CD4-positive, alpha-beta memory T cell (primary cell): ENCODE results near the gene GRK5. TPM values are rescaled to one million over a fixed set of nuclear protein-coding genes. Genes with fewer than 3 reads are reported as not detected.
A peak's percentile ranks its signal among the peaks of the same experiment; 100 is the strongest.

Experiments used
- CTCF ChIA-PET: fragments of 350-600 bp; sonication (Branson Sonifier 250); formaldehyde crosslinking; loops from one replicate; lab custom pipeline; 2021; ENCODE audit warnings: inconsistent platforms; ENCODE audit not compliant: partially characterized antibody; lab: Charles Lee
- POLR2A ChIA-PET: fragments of 350-600 bp; sonication (Branson Sonifier 250); formaldehyde crosslinking; loops from one replicate; lab custom pipeline; 2021; ENCODE audit not compliant: partially characterized antibody; lab: Charles Lee
- DNase-seq, 5 donors: peaks; one replicate each; pipeline versions ENCODE4 v3.0.0 to v3.0.0-alpha.2; 2020 to 2022; ENCODE audit warnings: mixed read lengths in 1 of 5
- H3K27ac ChIP-seq: one replicate; pipeline ENCODE4 v1.7.0; 2013; ENCODE audit warnings: low read depth, low read length
- H3K27me3 ChIP-seq: 2 replicates; pipeline ENCODE4 v1.7.0; 2013; ENCODE audit warnings: mild to moderate bottlenecking, low read length, moderate library complexity; ENCODE audit not compliant: insufficient read depth
- H3K36me3 ChIP-seq: 2 replicates; pipeline ENCODE4 v1.7.0; 2013; ENCODE audit warnings: mild to moderate bottlenecking, low read length, moderate library complexity; ENCODE audit not compliant: insufficient read depth
- H3K4me1 ChIP-seq: 2 replicates; pipeline ENCODE4 v1.7.0; 2013; ENCODE audit warnings: mild to moderate bottlenecking, low read length, moderate library complexity; ENCODE audit not compliant: insufficient read depth
- H3K4me3 ChIP-seq, 2 donors: one replicate each; pipeline ENCODE4 v1.7.0; 2013; ENCODE audit warnings: low read length in 2 of 2, mild to moderate bottlenecking in 1 of 2
- H3K9me3 ChIP-seq, 2 donors: one replicate each; pipeline ENCODE4 v1.7.0; 2013; ENCODE audit warnings: low read length in 2 of 2, control low read depth in 1 of 2; ENCODE audit not compliant: control insufficient read depth in 1 of 2
- H3K27ac Mint-ChIP-seq, 7 donors: one replicate each; pipeline ENCODE4 v1.8.0; 2020 to 2021; ENCODE audit warnings: mixed read lengths in 7 of 7, mild to moderate bottlenecking in 6 of 7, inconsistent platforms in 3 of 7, moderate library complexity in 3 of 7
- H3K27me3 Mint-ChIP-seq, 2 donors: one replicate each; pipeline ENCODE4 v1.8.0; 2020 to 2021; ENCODE audit warnings: mixed read lengths in 2 of 2
- H3K36me3 Mint-ChIP-seq, 2 donors: one replicate each; pipeline ENCODE4 v1.8.0; 2020 to 2021; ENCODE audit warnings: mixed read lengths in 2 of 2, inconsistent platforms in 1 of 2, mild to moderate bottlenecking in 1 of 2
- H3K4me1 Mint-ChIP-seq, 4 donors: one replicate each; pipeline ENCODE4 v1.8.0; 2020 to 2021; ENCODE audit warnings: mixed read lengths in 4 of 4, mild to moderate bottlenecking in 1 of 4
- H3K4me3 Mint-ChIP-seq, 8 donors: one replicate each; pipeline ENCODE4 v1.8.0; 2020 to 2021; ENCODE audit warnings: mixed read lengths in 8 of 8, mild to moderate bottlenecking in 7 of 8, moderate library complexity in 6 of 8, inconsistent platforms in 3 of 8
- H3K9me3 Mint-ChIP-seq, 8 donors: one replicate each; pipeline ENCODE4 v1.8.0; 2020 to 2021; ENCODE audit warnings: mixed read lengths in 8 of 8, mild to moderate bottlenecking in 5 of 8, inconsistent platforms in 3 of 8, moderate library complexity in 1 of 8
- intact Hi-C: fragments of 100-400 bp; cut with micrococcal nuclease; formaldehyde crosslinking; loops from one replicate; pipeline ENCODE4 v1.15.1; 2023
- polyA plus RNA-seq, 2 donors: library from polyadenylated mRNA; unstranded; fragments of 300-500 nt; fragmentation: Illumina TruSeq; gene quantifications; one replicate each; pipeline ENCODE4 v1.2.3, GENCODE V29; 2021
- total RNA-seq, 2 experiments: library from RNA; stranded (reverse); gene quantifications; one replicate each; pipeline ENCODE4 v1.2.3, GENCODE V29; 2021

The GRK5 gene
- total and polyA plus RNA-seq, 4 experiments from 2014 or later, result 7.6 to 27.9 (median 18.6) TPM

DNA sequence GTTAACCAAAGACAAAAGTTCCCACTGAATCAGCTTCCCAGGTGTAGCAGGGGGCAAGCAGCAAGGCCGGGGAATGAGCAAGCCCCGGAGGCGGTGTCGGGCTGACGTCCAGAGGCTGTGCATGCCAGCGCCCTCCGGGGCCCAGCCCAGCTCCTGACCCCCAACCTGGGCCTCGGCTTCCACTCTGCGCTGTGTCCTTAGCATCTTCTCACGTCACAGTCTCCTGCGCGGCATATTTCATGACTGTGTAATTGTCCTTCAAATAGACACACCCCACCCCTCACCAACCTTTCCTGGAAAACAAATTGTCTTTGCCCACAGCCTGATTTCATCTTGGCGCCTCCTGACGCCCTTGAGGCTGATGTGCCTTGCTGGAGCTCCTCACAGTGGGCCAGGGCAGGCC is 201.6 kb downstream of the GRK5 start:
- Histone ChIP-seq H3K4me1 (no peaks in the 10 kb centered on the region), H3K27me3 (no peaks in the 10 kb centered on the region), H3K4me3 (no peak overlapping the region), H3K9me3 (no peaks in the 10 kb centered on the region), H3K27ac (no peak overlapping the region), H3K36me3 (no peaks in the 10 kb centered on the region)
- CTCF ChIA-PET, result no interaction called here
- Mint-ChIP-seq H3K36me3 (no peaks in the 10 kb centered on the region), H3K4me1 (peaks cover 0 to 4% (median under 1%) of the 10 kb centered on the region in 4 donors), H3K27me3 (no peaks in the 10 kb centered on the region), H3K9me3 (peaks cover 0 to 2% (median 0%) of the 10 kb centered on the region in 8 donors), H3K27ac (peak overlapping the region in 2 of 7 donors; percentile 42 to 53), H3K4me3 (no peak overlapping the region)
- POLR2A ChIA-PET, result no interaction called here
- no peak for DNase-seq
- intact Hi-C loops, result no loop called here

- Histone ChIP-seq H3K9me3 (no peaks in the 10 kb centered on the region), H3K36me3 (no peaks in the 10 kb centered on the region), H3K4me1 (no peaks in the 10 kb centered on the region), H3K4me3 (no peak overlapping the region), H3K27ac (no peak overlapping the region), H3K27me3 (no peaks in the 10 kb centered on the region)
- intact Hi-C loops, result no loop called here
- Mint-ChIP-seq H3K36me3 (no peaks in the 10 kb centered on the region), H3K27ac (no peak overlapping the region), H3K27me3 (no peaks in the 10 kb centered on the region), H3K4me1 (peaks cover 0 to 4% (median under 1%) of the 10 kb centered on the region in 4 donors), H3K4me3 (no peak overlapping the region), H3K9me3 (peaks cover 0 to 2% (median 0%) of the 10 kb centered on the region in 8 donors)
- no peak for DNase-seq
- POLR2A ChIA-PET, result no interaction called here
- CTCF ChIA-PET, result no interaction called here
Measured at GRCh38 chr10:119409385-119409784, 202.0 kb downstream of the GRK5 start.

- Histone ChIP-seq H3K4me1 (no peaks in the 10 kb centered on the region), H3K9me3 (no peaks in the 10 kb centered on the region), H3K4me3 (no peak overlapping the region), H3K36me3 (no peaks in the 10 kb centered on the region), H3K27me3 (no peaks in the 10 kb centered on the region), H3K27ac (no peak overlapping the region)
- ChIA-PET CTCF (no interaction called here), POLR2A (no interaction called here)
- no peak overlapping the region for H3K4me3 Mint-ChIP-seq
- peaks cover 0 to 2% (median 0%) of the 10 kb centered on the region in 8 donors for H3K9me3 Mint-ChIP-seq
- no peaks in the 10 kb centered on the region for H3K27me3 Mint-ChIP-seq
- no peak overlapping the region for H3K27ac Mint-ChIP-seq
- peaks cover 0 to 4% (median under 1%) of the 10 kb centered on the region in 4 donors for H3K4me1 Mint-ChIP-seq
- no peaks in the 10 kb centered on the region for H3K36me3 Mint-ChIP-seq
- intact Hi-C loops, result no loop called here
- DNase-seq, result no peak
Measured at GRCh38 chr10:119409906-119410305, 202.5 kb downstream of the GRK5 start.

GRCh38 chr10:119410361-119411116 is 203.2 kb downstream of the GRK5 start:
- Histone ChIP-seq H3K36me3 (no peaks in the 10 kb centered on the region), H3K4me3 (no peak overlapping the region), H3K27me3 (no peaks in the 10 kb centered on the region), H3K9me3 (no peaks in the 10 kb centered on the region), H3K4me1 (no peaks in the 10 kb centered on the region), H3K27ac (no peak overlapping the region)
- peak overlapping the region in 1 of 7 donors; percentile 66 for H3K27ac Mint-ChIP-seq
- no peak overlapping the region for H3K4me3 Mint-ChIP-seq
- intact Hi-C loops, result no loop called here
- H3K36me3 Mint-ChIP-seq, result no peaks in the 10 kb centered on the region
- no peak for DNase-seq
- peaks cover 0 to 2% (median 0%) of the 10 kb centered on the region in 8 donors for H3K9me3 Mint-ChIP-seq
- peaks cover 0 to 4% (median under 1%) of the 10 kb centered on the region in 4 donors for H3K4me1 Mint-ChIP-seq
- ChIA-PET CTCF (interaction anchor here (1.3 kb wide), 1 partner anchor 203 kb away, joined by 4 read pairs; the partner anchor contains the start of gene GRK5), POLR2A (no interaction called here)
- no peaks in the 10 kb centered on the region for H3K27me3 Mint-ChIP-seq

DNA sequence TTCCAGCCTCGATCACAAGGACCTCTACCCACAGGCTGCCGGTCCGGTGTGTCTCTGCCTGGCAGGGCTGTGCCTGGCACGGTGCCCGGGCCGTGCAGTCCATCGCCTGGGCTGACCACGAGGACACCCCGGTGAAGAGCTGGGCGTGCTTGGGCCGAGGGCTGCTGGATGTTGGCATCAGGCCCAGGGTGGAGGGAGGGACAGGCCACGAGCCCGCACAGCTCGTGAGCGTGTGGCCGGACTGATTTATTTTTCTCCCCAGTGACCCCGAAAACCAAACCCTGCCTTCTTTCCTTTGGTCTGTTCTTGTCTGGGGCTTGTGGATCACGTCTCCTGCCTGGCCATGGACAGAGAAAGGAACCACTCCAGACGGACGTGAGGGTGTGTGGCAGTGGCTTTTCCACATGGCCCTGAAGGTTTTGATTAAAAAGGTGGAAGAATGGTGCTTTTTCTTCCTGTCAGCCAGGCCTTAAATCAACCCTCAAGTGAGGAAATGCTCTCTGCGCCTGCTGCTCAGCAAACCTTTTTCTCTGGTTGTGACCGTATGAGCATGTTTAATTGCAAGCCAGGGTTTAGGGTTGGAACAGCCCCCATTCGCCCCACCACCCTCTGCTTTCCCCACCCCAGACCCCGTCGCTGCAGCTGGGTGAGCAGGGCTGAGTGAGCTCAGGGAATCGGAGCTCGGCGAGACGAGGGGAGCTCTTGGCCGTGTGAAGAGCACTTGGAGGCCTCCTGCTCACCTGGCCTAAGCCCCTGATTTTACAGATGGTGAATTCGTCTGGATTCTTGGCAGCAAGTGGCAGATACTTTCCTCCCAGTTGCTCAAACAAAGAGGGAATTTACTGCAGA is 205.1 kb downstream of the GRK5 start:
- no peaks in the 10 kb centered on the region for H3K36me3 Mint-ChIP-seq

GRCh38 chr10:119413093-119413453 is 205.7 kb downstream of the GRK5 start:
- no peak overlapping the region for H3K27ac Mint-ChIP-seq
- intact Hi-C loops, result no loop called here
- Histone ChIP-seq H3K27me3 (no peaks in the 10 kb centered on the region), H3K9me3 (no peaks in the 10 kb centered on the region), H3K4me1 (no peaks in the 10 kb centered on the region), H3K4me3 (no peak overlapping the region), H3K27ac (no peak overlapping the region), H3K36me3 (no peaks in the 10 kb centered on the region)
- H3K4me1 Mint-ChIP-seq, result peaks cover 0 to 2% (median under 1%) of the 10 kb centered on the region in 4 donors
- no peak overlapping the region for H3K4me3 Mint-ChIP-seq
- no peaks in the 10 kb centered on the region for H3K27me3 Mint-ChIP-seq
- no peaks in the 10 kb centered on the region for H3K36me3 Mint-ChIP-seq
- DNase-seq, result no peak
- ChIA-PET POLR2A (no interaction called here), CTCF (interaction anchor here (3.8 kb wide), 1 partner anchor 214 kb away, joined by 30 read pairs; no protein-coding TSS in a partner anchor)
- peaks cover 0 to 2% (median 0%) of the 10 kb centered on the region in 8 donors for H3K9me3 Mint-ChIP-seq

More for the DNA sequence above, 205.1 kb downstream of the GRK5 start:
- Mint-ChIP-seq H3K4me3 (no peak overlapping the region), H3K27ac (no peak overlapping the region), H3K27me3 (no peaks in the 10 kb centered on the region), H3K4me1 (peaks cover 0 to 2% (median under 1%) of the 10 kb centered on the region in 4 donors), H3K9me3 (peaks cover 0 to 2% (median 0%) of the 10 kb centered on the region in 8 donors)
- H3K27me3 ChIP-seq, result no peaks in the 10 kb centered on the region
- H3K9me3 ChIP-seq, result no peaks in the 10 kb centered on the region
- DNase-seq, result no peak
- POLR2A ChIA-PET, result no interaction called here
- H3K36me3 ChIP-seq, result no peaks in the 10 kb centered on the region
- CTCF ChIA-PET, result no interaction called here
- H3K4me3 ChIP-seq, result no peak overlapping the region
- intact Hi-C loops, result no loop called here
- no peak overlapping the region for H3K27ac ChIP-seq
- no peaks in the 10 kb centered on the region for H3K4me1 ChIP-seq

DNA sequence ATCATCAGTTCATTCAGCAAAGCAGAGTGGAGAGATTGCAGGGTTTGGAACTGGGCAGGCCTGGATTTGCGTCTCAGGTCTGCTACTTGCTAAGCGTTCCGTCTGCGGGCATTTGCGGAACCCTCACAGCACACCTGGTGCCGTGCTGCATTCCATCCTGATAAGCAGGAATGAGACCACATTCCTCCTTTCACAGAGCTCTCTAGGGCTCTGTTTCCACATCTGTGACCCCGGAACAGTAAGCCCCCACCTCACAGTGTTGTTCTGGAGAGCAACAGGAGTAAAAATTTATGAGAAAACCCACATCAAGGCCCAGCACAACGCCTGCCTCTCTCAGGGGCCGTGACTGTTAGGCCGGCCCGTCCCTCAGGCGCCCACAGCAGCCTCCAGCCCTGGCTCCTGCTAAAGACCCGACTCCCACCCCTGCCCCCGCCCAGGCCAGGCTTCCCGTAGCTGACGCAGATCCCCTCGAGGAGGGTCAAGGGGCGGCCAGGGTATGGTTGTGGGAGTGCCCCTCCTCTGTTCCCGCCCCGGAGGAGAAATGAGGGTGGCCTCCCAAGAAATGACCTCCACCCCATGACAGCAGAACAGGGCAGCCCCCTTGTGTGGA is 206.2 kb downstream of the GRK5 start:
- no peaks in the 10 kb centered on the region for H3K9me3 ChIP-seq
- peaks cover 0 to 2% (median 0%) of the 10 kb centered on the region in 8 donors for H3K9me3 Mint-ChIP-seq
- H3K27ac Mint-ChIP-seq, result no peak overlapping the region
- intact Hi-C loops, result no loop called here
- peaks cover 0 to 2% (median under 1%) of the 10 kb centered on the region in 4 donors for H3K4me1 Mint-ChIP-seq
- ChIA-PET POLR2A (no interaction called here), CTCF (interaction anchor here (3.8 kb wide), 1 partner anchor 215 kb away, joined by 30 read pairs; no protein-coding TSS in a partner anchor)
- DNase-seq, result no peak
- no peak overlapping the region for H3K27ac ChIP-seq
- no peak overlapping the region for H3K4me3 ChIP-seq
- no peaks in the 10 kb centered on the region for H3K36me3 Mint-ChIP-seq
- H3K36me3 ChIP-seq, result no peaks in the 10 kb centered on the region
- H3K4me3 Mint-ChIP-seq, result no peak overlapping the region
- no peaks in the 10 kb centered on the region for H3K4me1 ChIP-seq
- H3K27me3 Mint-ChIP-seq, result no peaks in the 10 kb centered on the region
- no peaks in the 10 kb centered on the region for H3K27me3 ChIP-seq
